Hypothalamus (tissue), 51 donors: ENCODE measurements around the gene MUC4.

ENCODE experiments used
- DNase-seq, 51 donors: peaks; one replicate each; lab custom pipeline; 2025; lab: John Stamatoyannopoulos, UW

Gene MUC4

DNA sequence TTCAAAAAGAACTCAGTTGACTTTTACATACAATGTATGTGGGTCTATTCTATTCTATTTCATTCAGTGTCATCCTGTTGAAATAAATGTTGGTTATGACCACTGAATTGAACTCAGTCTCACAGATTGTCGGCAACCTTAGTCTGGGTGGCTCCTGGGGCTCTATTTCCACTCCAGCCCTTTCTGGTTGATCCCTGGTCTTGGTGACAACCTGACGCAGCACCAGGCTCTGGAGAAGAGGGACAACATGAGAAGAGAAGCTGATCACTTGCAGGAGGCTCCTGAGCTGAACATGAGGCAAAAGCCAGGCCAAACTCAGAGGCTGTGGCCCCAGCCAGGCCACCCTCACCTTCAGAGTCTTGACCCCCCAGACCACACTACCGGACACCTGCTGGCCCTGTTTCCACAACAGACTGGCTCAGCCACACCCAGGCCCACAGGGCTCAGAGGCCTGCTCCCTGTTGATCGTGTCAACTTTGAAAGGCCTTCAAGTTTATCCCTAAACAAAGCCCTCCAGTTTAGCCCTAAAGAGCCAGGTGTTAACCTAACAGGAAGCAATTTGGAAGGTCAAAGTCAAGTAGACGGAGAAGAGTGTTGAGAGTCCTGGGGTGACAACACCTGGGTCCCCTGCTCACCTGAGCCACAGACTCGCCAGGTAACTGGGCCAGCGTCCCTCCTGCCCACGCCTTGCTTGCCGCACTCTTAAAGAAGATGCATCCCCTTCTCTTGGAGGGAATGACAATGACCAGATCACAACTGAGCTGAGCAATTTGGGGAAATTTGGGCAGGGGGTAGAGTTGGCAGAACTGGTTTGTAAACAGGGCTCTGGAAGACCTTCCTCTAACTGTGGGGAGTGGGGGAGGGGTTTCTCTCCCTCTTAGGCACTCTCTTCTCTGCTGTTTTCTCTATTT lies 106.4 kb downstream of the MUC4 start:
- no peak for DNase-seq

DNA sequence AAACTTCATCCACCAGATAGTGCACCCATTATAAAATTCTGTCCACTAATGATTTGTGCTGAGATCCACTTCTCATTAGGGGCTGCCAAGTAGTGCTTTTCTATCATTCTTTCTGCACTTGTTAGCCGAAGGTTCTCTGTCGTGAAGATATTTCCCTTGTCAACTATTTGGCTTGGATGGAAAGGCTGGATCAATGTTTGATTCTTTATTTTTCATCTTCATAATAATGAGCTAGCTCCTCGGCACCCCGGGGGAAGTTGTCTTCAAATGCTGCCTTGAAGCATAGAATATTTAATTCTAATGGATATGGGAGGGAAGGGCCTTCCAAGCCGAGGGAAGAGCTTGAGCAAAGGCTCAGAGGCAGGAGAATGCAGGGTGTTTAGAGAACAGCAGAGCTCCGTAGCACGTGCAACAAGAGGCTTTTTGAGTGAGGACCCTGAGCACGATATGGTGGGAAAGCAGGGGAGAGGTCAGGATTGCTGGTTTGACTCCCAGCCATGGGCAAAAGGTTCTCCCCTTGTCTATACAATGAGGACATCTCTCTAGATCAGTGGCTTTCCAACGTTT lies 107.2 kb downstream of the MUC4 start:
- DNase-seq, result no peak

DNA sequence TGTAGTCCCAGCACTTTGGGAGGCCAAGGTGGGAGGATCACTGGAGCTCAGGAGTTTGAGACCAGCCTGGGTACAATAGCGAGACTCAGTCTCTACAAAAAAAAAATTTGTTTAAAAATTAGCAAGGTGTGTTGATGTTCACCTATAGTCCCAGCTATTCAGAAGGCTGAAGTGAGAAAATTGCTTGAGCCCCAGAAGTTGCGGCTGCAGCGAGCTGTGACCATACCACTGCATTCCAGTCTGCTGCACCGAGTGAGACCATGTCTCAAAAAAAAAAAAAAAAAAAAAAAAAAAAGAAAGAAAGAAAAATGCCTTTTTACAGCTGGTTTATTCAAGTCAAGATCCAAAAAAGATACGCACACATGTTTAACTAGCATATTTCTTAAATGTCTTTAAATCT lies 108.0 kb downstream of the MUC4 start:
- no peak for DNase-seq

DNA sequence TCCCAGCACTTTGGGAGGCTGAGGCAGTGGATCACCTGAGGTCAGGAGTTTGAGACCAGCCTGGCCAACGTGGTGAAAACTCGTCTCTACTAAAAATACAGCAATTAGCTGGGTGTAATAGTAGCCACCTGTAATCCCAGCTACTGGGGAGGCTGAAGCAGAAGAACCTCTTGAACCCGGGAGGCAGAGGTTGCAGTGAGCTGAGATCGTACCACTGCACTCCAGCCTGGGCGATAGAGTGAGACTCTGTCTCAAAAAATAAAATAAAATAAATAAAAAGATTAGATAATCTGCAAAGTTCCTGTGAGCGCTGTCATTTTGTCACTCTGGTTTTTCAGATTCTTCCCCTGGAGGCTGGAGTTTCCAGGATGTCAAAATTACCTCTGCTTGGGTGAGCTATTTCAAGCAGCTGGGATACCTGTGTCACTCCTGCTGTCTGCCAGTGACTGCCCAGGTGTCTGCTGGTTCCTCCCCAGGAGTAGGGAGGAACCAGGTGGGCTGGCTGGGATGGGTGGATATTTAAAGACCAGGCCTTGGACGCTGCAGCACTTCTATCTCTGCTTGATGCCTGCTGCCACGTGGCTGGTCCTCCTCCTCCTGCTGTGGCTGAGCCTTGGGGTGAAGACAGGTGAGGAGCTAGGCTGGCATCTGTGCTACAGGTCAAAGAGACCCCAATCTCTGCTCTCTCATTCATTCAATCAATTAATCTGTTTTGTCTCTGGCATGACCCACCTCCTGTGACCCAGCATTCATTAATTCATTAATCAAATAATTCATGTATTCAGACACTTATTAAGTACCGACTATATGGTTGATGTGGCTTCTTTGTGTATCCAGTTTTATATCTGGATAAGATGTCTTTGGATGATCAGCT lies 110.5 kb downstream of the MUC4 start:
- DNase-seq, result no peak

DNA sequence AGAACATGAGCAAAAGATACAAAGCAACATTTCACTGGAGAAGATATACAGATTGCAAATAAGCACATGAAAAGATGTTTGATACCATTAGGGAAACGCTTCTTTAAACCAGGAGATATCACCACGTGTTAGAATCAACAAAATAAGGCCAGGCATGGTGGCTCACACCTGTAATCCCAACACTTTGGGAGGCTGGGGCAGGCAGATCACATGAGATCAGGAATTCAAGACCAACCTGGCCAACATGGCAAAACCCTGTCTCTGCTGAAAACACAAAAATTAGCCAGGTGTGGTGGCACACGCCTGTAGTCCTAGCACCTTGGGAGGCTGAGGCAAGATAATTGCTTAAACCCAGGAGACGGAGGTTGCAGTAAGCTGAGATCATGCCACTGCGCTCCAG lies 111.4 kb downstream of the MUC4 start:
- DNase-seq, result no peak

DNA sequence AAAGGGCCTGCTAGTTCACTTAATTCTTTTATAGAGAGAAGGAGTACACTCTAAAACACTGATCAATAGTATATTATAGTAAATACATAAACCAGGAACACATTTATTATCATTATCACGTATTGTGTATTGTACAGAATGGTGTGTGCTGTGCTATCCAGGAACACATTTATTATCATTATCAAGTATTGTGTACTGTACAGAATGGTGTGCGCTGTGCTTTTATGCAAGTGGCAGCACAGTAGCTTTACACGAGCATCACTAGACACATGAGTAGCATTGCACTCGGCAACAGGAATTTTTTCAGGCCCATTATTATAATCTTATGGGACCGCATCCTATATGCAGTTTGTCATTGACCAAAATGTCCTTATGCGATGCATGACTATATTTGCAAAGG lies 111.9 kb downstream of the MUC4 start:
- DNase-seq, result no peak

DNA sequence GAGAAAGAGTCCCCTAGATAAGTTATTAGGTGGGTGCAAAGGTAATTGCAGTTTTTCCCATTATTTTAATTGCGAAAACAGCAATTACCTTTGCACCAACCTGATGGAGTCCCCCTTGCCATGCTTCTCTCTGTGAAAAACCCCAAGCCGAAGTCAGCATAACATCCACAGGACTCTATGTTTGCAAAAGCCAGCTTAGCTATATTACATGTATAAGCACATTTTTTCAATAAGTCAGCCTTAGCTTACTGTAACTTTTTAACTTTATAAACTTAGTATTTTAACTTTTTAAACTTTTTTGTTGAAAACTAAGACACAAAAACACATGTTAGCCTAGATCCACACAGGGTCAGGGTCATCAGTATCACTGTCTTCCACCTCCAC lies 112.3 kb downstream of the MUC4 start:
- no peak for DNase-seq

DNA sequence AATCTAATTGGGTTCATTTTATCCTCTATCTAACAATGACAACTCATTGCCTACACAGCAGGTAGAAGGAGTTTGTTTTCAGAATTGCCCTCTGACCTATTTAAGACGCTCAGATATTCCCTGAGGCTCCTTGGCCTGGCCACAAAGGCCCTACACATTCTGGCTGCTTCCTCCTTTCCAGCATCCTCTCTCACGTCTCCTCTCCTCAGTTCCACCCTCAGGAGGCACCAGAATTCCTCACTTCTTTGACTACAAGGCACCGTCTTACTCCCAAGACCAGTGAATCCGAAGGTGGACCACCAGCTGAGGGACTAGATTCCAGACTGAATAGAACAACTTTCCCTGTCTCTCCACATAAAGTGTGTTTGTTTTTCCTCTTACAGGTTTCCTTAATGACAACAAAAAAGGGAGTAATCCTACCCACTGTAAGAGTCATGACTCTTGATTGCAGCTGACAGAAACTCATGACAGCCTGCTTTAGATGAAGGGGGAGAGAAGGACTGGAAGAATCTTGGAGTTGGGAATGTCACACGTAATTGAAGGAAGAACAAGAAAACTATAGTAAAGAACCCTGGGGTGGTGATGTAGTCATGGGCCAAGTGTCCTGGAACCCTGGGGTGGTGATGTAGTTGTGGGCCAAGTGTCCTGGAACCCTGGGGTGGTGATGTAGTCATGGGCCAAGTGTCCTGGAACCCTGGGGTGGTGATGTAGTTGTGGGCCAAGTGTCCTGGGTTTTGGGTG lies 112.9 kb downstream of the MUC4 start:
- DNase-seq, result no peak

DNA sequence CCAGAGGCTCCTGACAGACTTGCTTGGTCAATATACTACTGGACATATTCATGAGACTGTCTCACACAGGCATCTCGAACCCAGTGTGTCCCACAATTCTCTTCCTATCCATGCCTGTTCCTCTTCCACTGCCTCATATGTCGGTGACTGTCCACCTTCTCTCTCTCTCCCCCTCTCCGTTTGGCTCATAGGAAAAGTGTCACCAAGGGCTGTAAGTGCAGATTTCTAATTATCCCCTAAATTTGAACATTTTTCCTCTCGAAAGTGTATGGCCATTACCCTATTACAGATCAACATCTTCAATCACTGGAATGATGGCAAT lies 113.4 kb downstream of the MUC4 start:
- no peak for DNase-seq

DNA sequence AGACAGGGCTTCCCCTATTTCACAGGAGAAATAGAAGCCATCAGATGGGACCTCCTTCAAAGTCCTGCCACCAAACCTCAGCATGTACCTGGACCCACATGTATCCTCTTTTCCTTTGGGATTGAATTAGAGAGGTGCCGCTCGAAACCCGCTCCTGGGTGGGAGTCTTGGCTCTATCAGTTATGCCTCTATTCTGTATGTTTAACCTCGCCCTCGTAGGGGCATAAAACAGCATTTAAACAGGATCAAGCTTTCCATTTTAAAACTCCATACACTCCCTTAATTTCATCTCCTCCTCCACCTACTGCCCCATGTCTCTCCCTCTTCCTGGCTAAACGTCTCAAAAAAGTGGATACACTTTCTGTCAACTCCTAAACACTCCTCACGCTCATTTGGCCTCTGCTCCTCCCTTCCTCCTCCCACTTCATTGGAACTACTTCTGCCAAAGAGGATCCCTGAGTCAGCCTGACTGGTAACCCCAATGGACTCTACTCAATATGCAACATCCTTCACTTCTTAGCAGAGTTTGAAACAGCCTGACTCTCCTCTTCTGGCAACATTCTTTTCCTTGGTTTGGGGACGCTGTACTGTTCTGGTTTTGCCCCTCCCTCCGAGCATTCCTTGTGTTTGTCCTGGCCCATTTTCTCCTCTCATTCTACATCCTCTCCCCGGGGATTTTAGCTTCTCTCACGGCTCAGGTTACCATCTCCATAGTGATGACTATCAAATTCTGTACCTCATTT lies 114.0 kb downstream of the MUC4 start:
- DNase-seq, result no peak
